DMS53 (cell line): ENCODE measurements around the gene HIGD1B.

Experiments used
- DNase-seq: peaks from one replicate; lab custom pipeline; 2025; lab: John Stamatoyannopoulos, UW

Gene HIGD1B

DNA sequence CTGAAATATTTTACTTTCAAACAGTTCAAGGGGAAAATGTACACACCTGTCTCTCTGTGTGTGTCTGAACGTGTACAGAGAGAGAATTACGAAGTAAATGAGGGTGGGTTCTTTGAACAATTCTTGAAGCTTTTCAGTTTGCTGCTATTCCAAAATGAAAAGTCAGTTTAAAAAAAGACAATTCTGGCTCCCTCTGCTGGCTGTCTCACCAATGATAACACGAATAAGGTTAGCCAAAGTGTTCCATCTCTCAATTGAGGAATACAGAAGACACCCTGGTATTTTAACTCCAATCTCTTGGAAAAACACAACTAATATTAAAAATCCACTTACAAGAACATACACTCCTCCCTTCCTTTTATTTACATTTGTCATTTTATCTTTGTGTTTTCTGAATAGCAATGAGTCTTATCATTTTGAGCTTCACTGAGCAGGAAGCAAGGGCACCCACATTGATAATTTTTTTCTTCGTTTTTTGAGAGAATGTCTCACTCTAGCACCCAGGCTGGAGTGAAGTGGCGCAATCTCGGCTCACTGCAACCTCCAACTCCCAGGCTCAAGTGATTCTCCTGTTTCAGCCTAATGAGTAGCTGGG, 31.0 kb downstream of the HIGD1B start:
- DNase-seq = peak; percentile 60

DNA sequence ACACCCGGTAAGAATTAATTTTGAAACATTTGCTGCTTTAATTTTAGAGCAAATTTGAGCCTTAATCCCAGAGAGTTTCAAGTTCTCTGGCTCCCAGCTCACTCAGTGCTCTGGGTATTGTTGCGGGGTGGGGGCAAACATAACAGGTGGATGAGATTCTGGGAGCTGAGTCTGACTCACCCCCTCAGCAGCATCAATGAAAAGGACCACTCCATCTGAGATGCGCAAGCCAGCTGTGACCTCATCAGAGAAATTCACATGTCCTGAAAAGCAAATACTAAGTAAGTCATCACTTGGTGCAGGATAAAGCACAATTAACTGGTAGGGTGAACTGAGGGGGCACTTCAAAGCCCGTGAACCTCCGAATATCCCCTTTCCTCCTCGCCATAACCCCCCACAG, 31.7 kb downstream of the HIGD1B start:
- DNase-seq = peak; percentile 60

DNA sequence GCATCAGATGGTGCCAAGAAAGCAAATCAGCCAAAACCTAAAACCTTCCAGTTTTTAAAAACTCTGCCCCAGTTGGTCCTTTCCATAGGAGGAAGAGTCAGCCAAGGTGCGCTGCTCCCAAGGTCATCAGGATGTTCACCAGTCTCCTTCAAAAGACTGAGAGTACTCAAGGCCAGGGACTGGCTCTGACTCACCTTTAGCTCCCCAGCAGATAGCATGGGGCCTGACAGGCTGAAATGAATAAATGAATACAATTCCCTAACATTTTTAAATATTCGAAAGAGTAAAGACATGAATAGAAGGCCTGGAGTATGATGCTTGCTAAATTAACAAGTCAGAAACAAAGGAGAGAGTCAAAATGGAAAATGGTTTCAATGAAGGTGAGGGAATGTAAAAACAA, 32.4 kb downstream of the HIGD1B start:
- DNase-seq = peak; percentile 12

DNA sequence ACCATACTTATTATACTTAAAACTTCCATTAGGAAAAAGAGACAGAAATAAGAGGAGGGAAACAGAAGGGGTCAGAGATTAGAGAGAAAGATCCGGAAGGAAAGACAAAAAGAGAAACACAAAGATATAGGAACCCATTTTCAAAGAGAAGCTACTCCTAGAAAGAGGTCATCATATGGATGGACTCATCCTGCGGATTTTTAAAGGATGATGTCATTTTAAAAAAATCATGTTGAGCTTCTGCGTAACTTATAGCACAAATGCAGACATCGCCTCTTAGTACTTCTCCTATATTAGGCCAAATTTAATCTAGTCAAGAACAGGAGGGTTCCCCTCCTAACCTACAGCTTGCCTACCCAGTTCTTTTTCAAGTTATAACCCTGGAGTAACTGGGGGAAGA, 33.5 kb downstream of the HIGD1B start:
- DNase-seq = no peak

DNA sequence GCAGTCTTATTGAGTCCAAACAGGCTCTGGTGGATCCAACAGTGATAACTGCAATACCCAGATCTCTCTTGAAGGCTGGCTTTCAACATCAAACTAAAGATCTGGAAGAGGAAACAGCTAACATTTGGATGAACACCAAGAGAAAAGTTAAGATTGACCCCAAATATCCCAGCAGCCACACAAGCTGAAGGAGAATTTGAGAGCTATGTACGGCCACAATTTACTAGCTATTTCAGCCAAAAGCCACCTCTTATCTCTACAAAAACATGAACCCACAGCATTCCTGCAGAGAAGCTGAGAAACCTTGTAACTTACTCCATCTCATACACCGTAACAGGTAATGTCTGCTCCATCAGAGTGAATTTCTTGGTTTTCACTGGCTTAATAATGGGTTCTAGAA, 37.3 kb downstream of the HIGD1B start:
- DNase-seq = no peak

DNA sequence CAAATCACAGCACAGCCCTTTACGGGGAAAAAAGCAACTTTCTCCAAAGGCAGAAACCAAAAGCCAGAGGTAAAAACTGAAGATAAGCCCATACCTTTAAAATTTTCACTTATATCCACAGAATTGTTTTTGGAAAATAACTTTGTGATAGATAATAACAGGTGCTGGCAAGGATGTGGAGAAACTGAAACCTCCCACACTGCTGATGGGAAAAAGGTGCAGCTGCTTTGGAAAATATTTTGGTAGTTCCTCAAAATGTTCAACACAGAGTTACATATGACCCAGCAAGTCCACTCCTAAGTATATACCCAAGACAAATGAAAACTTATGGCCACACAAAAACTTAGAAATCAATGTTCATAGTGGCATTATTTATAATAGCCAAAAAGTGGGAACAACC, 39.3 kb downstream of the HIGD1B start:
- DNase-seq = no peak

DNA sequence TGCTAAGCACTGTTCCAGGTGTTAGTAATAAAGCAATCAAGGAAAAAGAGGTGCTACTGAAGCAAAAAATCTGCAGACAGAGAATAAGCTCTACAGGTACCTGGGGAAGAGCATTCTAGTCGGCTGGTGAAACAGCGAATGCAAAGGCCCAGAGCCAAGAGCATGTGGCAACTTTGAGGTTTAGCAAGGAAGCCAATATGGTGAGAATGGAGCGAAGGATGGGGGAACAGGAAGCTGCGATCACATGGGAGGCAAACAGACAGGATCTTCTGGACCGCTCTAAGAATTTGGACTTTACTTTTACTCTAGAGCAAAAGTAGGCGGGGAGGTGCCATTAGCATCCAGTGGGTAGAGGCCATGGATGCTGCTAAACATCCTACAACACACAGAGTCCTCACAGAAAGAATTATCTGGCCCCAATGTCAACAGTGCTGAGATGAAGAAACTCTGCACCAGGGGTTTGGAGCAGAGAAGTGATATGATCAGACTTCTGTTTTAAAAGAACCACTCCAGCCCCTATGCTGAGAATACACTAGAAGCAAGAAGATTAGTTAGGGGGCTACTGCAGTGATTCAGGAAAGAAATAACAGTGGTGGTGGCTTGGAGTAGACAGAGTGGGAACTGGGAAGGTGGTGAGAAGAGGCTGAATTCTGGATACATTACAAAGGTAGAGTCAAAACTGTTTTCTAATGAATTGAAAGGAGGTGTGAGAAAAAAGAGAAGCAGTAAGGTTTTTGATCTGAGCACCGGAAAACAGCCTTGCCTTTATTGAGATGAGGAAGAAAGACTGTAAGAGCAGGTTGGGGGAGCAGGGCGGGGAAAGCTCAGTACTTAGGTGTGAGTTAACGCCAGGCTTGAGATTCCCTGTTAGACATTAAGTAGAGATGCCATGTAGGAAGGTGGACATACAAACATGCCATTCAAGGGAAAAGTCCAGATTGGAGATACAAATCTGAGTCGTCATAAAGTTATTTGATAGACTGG, 40.6 kb downstream of the HIGD1B start:
- no peak for DNase-seq

DNA sequence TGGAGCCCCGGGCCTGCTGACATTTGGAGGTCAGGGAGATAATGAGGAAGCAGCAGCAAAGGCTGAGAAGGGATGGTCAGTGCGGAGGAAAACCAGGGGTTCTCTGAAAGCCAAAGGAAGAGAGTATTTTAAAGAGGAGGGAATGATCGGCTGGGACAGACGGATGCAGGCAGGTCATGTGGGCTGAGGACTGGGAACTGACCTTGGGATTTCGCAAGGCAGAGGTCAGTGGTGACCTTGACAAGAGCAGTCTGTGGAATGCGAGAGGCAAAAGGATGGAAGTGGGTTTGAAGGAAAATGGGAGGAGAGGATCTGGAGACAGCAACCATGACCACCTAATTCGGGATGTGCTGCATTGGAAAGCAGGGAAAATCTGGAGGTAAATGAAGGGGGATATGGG, 41.3 kb downstream of the HIGD1B start:
- DNase-seq = no peak

DNA sequence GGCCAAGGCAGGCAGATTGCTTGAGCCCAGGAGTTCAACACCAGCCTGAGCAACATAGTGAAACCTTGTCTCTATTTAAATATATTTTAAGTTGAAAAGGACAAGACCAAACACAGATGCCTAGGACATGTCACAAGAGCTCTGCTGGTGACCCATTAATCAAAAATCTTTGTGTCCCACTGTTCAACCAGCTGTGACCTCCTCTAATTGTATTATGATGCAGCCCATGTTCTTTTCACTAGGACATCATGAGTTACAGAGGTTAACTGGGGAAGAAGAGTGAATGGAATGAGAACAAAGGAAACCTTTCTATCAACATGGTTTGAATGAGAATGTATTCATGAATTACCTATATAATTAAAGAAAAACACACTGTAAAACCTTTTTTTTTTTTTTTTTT, 44.6 kb downstream of the HIGD1B start:
- no peak for DNase-seq

DNA sequence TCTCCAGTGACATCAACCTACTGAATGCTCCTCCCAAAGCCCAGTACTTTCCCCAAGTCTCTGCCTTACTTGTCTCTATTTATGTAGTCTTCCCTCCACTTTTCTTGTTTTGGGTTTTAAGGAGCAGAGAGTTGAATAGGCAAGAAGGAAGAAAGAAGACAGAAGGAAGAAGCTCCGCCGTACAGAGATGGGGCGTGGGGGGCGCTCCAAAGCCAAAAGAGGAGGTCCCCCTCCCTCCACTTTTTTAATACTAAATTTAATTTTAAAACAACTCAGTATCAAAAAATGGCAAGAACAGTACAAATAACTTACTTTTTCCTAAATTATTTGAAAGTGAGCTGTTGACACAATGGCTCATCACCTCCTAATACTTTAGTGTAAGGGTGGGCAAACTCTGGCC, 47.0 kb downstream of the HIGD1B start:
- DNase-seq = no peak

DNA sequence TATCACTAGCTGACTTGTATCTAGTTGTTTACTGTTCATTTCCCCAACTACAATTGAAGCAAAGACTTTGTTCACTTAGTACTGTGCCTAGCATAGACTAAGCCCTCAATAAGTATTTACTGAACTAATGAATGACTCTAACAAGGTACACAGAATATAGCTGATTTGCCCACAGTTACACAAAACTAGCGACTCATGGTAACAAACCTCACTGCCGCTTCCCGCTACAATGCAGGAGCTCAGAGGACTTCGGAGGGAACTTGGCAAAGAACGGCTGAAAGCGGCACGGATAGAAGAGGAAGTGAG, 51.0 kb downstream of the HIGD1B start:
- DNase-seq = peak; percentile 78

DNA sequence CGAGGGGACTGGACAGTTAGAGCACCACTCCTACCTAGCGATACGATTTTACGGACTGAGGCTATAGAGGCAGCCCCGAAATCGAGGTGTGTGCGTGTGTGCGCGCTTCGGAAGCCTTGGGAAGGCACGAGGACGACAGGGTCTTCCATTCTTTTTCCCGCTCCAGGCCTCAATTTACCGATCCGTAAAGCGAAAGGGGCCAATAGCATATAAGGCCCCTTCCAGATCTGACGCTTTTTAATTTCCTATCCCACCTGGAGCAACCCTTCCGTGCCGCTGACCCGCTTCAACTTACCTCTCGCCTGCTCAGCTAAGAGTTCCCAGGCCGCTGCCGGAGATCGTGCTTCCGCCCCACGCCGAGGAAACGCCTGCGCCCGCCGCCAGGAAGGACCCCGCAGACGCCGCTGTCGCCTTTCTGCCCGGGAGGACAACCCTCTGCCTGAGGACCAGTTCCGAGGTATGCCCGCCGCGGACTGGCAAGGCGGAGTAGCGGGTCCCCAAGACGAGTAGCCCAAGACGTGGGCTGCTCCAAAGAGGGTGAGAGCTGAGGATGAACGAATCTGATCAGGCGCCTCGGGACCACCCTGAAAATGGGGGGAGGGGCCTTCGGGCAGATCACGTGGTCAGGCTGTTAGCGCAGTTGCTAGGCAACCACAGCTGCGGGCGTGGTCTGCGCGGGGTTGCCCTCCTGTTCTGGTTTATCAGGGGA, 51.5 kb downstream of the HIGD1B start, which contains the start of gene EFTUD2:
Gene EFTUD2, minus strand, starts transcription at position 372 of the 709 bp plus-strand sequence. CDS start 4,924 bp downstream, outside the sequence.
- DNase-seq = peak; percentile 97
